Stimulated activated CD8-positive, alpha-beta memory T cell treated with anti-CD3 and anti-CD28 coated beads, Interleukin-15, amount 100 ng/mL, for 1 hour (primary cell): ENCODE results near the gene MUC20.
"Not testable (repeated sequence)": the region's sequence is repeated elsewhere in the genome, so short reads cannot be mapped to it uniquely, and the experiment has no call there.

Experiments used
- DNase-seq: peaks from one replicate; pipeline ENCODE4 v3.0.0-alpha.2; 2020; ENCODE audit warnings: low read depth

The MUC20 gene

GRCh38 chr3:195770841-195771645, 50.3 kb downstream of the MUC20 start:
- DNase-seq = not testable (repeated sequence)

GRCh38 chr3:195771646-195772300, 51.0 kb downstream of the MUC20 start:
- no peak for DNase-seq

- no peak for DNase-seq
These were observed 53.3 kb downstream of the MUC20 start for GRCh38 chr3:195773956-195774537.

GRCh38 chr3:195774917-195775316, 54.1 kb downstream of the MUC20 start:
- no peak for DNase-seq

GRCh38 chr3:195777975-195778374, 57.2 kb downstream of the MUC20 start:
- no peak for DNase-seq

GRCh38 chr3:195781236-195781635, 60.5 kb downstream of the MUC20 start:
- not testable (repeated sequence) for DNase-seq
